ENCODE results near the gene INF2.

Gene INF2

GRCh38 chr14:104694475-104694950, 5.1 kb downstream of the INF2 start:
- Histone ChIP-seq H3K9me2 (replicated peaks; ENCODE audit: insufficient read depth, low read length) (no peaks in the 10 kb centered on the region), H4K20me1 (ENCODE audit: insufficient read depth, low read length) (no peaks in the 10 kb centered on the region), H3K4me1 (ENCODE audit: low read length) (no peaks in the 10 kb centered on the region), H3K27me3 (replicated peaks; ENCODE audit: insufficient read depth, low read length) (no peaks in the 10 kb centered on the region), H3K36me3 (replicated peaks; ENCODE audit: insufficient read depth, low read length) (no peaks in the 10 kb centered on the region), H3F3A (ENCODE audit: insufficient read depth, low read length) (no peaks in the 10 kb centered on the region), H3K9me3 (replicated peaks; ENCODE audit: insufficient read depth, low read length) (no peaks in the 10 kb centered on the region), H3K27ac (ENCODE audit: low read length) (no peak overlapping the region), H3K9ac (ENCODE audit: low read length) (no peak overlapping the region), H2AFZ (ENCODE audit: low read length) (no peak overlapping the region), H3K4me3 (ENCODE audit: low read length) (no peak overlapping the region), H3K79me2 (ENCODE audit: low read length) (peaks cover 12% of the 10 kb centered on the region), H3K4me2 (ENCODE audit: low read depth, low read length) (no peak overlapping the region)
- no peak for DNase-seq
- TF ChIP-seq EZH2phosphoT487 (IDR thresholded peaks at IDR 0.05; ENCODE audit: low read length) (no peak), EZH2 (optimal IDR thresholded peaks at IDR 0.05; ENCODE audit: low read depth, low read length) (no peak), CTCF (IDR thresholded peaks at IDR 0.05; ENCODE audit: low read length) (no peak)

- Histone ChIP-seq H3F3A (ENCODE audit: insufficient read depth, low read length) (no peaks in the 10 kb centered on the region), H3K4me3 (ENCODE audit: low read length) (no peak overlapping the region), H2AFZ (ENCODE audit: low read length) (no peak overlapping the region), H3K9me2 (replicated peaks; ENCODE audit: insufficient read depth, low read length) (no peaks in the 10 kb centered on the region), H3K79me2 (ENCODE audit: low read length) (peaks cover 10% of the 10 kb centered on the region), H3K9me3 (replicated peaks; ENCODE audit: insufficient read depth, low read length) (no peaks in the 10 kb centered on the region), H3K4me1 (ENCODE audit: low read length) (no peaks in the 10 kb centered on the region), H3K4me2 (ENCODE audit: low read depth, low read length) (no peak overlapping the region), H4K20me1 (ENCODE audit: insufficient read depth, low read length) (no peaks in the 10 kb centered on the region), H3K27ac (ENCODE audit: low read length) (no peak overlapping the region), H3K36me3 (replicated peaks; ENCODE audit: insufficient read depth, low read length) (no peaks in the 10 kb centered on the region), H3K9ac (ENCODE audit: low read length) (no peak overlapping the region), H3K27me3 (replicated peaks; ENCODE audit: insufficient read depth, low read length) (no peaks in the 10 kb centered on the region)
- DNase-seq = no peak
- TF ChIP-seq CTCF (IDR thresholded peaks at IDR 0.05; ENCODE audit: low read length) (no peak), EZH2 (optimal IDR thresholded peaks at IDR 0.05; ENCODE audit: low read depth, low read length) (no peak), EZH2phosphoT487 (IDR thresholded peaks at IDR 0.05; ENCODE audit: low read length) (no peak)
Measured at GRCh38 chr14:104694991-104695659, 5.7 kb downstream of the INF2 start.

DNA sequence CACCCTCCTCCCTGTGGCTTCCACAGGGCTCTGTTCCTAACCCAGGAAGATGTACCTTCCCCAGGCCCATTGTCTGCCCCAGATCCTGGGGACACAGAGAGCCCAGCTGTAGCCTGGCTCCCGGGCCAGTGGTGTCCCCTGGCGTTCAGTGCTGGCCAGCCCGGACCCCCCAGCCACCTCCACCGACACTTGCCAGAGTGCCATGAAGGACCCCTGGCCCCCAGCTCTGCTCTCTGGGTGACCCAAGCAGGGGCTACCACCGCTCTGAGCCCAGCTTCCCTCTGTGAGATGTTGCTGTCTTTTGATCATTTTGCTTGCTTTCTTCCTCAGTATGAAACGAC, 6.2 kb downstream of the INF2 start:
- peaks cover 6% of the 10 kb centered on the region for H3K79me2 ChIP-seq (ENCODE audit: low read length)
- no peak overlapping the region for H3K9ac ChIP-seq (ENCODE audit: low read length)
- TF ChIP-seq EZH2 (optimal IDR thresholded peaks at IDR 0.05; ENCODE audit: low read depth, low read length) (no peak), EZH2phosphoT487 (IDR thresholded peaks at IDR 0.05; ENCODE audit: low read length) (no peak), CTCF (IDR thresholded peaks at IDR 0.05; ENCODE audit: low read length) (no peak)
- no peaks in the 10 kb centered on the region for H3K9me2 ChIP-seq (replicated peaks; ENCODE audit: insufficient read depth, low read length)
- H3K9me3 ChIP-seq (replicated peaks; ENCODE audit: insufficient read depth, low read length) = no peaks in the 10 kb centered on the region
- no peaks in the 10 kb centered on the region for H3K36me3 ChIP-seq (replicated peaks; ENCODE audit: insufficient read depth, low read length)
- H3K4me3 ChIP-seq (ENCODE audit: low read length) = no peak overlapping the region
- H3K4me1 ChIP-seq (ENCODE audit: low read length) = no peaks in the 10 kb centered on the region
- no peaks in the 10 kb centered on the region for H4K20me1 ChIP-seq (ENCODE audit: insufficient read depth, low read length)
- H3K27ac ChIP-seq (ENCODE audit: low read length) = no peak overlapping the region
- H3K27me3 ChIP-seq (replicated peaks; ENCODE audit: insufficient read depth, low read length) = no peaks in the 10 kb centered on the region
- no peak overlapping the region for H3K4me2 ChIP-seq (ENCODE audit: low read depth, low read length)
- DNase-seq = no peak
- no peaks in the 10 kb centered on the region for H3F3A ChIP-seq (ENCODE audit: insufficient read depth, low read length)
- no peak overlapping the region for H2AFZ ChIP-seq (ENCODE audit: low read length)

All from MM.1S (cell line).